Heart left ventricle (tissue), 13 donors: ENCODE data around the gene EPHB1.
A peak's percentile ranks its signal among the peaks of the same experiment; 100 is the strongest.

Source experiments
- CTCF ChIP-seq, 12 donors: fragments of 200-600 bp; sonication (generic) in 4 of 12; IDR thresholded peaks; one replicate each; pipeline versions ENCODE4 v1.5.0 to v1.8.0; 2018 to 2022; ENCODE audit warnings: antibody characterized with exemption in 12 of 12, mild to moderate bottlenecking in 5 of 12
- POLR2A ChIP-seq, 2 donors: fragments of 450-650 bp; IDR thresholded peaks; one replicate each; pipeline ENCODE4 v1.6.1; 2017; ENCODE audit warnings: antibody characterized with exemption in 2 of 2, mild to moderate bottlenecking in 2 of 2, moderate library complexity in 2 of 2
- donor health status: ischemic (EF 13 %, LVEDD 7.1; RV severe dilation, severe dysfunction).
- donor health status: DM: no; HTN: yes; CAD: no.
- donor health status: DM: no; HTN: no; CAD: no.
- donor health status: ischemic (EF 25% LVEDD 6.9; RV normal size, moderate dysfunction).
- donor health status: ischemic (EF 25% LVEDD 5.7; RV mildly dilated, moderate dysfunction).
- donor health status: ischemic (EF 35%, LVEDD 5.7; RV mildly dilated, moderate dysfunction).
- donor health status: nonischemic (EF 11% LVEDD 7.7; RV severe dilation, severe dysfunction).
- donor health status: DM: yes; HTN: yes; CAD: no.
- donor health status: PGD.
- donor health status: ischemic (EF 29% LVEDD 5.4; RV normal size, mild dysfunction).
- donor health status: nonischemic (EF 23%, LVEDD 6.1; RV moderate dilation, normal function).

GRCh38 chr3:135246027-135246426 lies 451.0 kb downstream of the EPHB1 start:
- TF ChIP-seq CTCF (IDR thresholded peaks at IDR 0.05), result peak in 1 of 12 donors; percentile 11
- no peak for TF ChIP-seq POLR2A (IDR thresholded peaks at IDR 0.05)
